HG03097 (cell line): ENCODE data around the gene SETD5.

Source experiments
- ATAC-seq: cut with Tn5 transposase; IDR thresholded peaks from one replicate; pipeline ENCODE4 v1.9.1; 2021; ENCODE audit not compliant: unreplicated experiment, low FRiP score

SETD5 gene

DNA sequence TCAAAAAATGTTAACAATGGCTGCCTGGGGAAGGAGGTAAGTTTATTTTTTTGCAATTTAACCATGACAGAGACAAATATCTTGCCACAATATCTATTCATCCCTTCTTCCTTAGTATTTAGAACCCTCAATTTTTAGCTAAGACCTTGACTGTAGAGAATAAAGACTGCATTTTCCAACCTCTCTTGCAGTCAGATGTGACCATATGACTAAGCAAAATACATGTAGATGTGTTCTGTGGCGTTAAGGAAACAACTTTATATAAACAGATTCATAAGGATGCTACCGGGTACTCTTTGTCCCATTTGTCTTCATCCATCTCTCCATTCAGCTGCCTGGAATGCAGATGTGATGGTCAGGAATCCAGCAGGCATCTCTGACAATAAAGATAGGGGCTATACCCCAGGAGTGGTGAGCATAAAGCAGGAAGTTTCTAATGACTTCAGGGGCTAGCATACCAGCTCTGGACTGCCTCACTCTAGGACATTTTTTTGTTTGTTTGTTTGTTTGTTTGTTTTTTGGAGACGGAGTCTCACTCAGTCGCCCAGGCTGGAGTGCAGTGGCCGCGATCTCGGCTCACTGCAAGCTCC, 115.1 kb downstream of the SETD5 start:
- ATAC-seq = no peak

DNA sequence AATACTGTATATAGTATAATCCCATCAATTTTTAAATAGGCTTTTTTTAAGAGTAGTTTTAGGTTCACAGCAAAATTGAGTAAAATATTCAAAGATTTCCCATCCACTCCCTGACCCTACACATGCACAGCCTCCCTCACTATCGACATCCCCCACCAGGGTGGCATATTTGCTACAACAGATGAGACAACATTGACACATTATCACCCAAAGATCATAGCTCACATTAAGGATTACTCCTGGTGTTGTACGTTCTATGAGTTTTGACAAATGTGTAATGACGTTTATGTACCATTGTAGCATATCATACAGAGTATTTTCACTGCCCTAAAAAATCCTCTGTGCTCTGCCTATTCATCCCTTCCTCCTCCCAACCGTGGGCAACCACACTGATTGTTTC, 116.9 kb downstream of the SETD5 start:
- no peak for ATAC-seq

DNA sequence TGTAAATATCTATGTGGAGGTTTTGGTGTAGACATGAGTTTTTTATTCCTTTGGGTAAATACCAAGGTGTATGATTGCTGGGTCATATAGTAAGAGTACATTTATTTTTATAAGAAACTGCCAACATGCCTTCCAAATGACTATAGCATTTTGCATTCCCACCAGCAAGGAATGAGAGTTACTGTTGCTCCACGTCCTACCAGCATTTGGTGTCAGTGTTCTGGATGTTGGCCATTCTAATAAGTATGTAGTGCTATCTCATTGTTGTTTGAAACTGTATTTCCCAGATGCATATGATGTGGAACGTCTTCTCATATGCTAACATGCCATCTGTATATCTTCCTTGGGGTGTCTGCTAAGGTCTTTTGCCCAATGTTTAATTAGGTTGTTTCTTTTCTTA, 117.5 kb downstream of the SETD5 start:
- ATAC-seq = no peak

DNA sequence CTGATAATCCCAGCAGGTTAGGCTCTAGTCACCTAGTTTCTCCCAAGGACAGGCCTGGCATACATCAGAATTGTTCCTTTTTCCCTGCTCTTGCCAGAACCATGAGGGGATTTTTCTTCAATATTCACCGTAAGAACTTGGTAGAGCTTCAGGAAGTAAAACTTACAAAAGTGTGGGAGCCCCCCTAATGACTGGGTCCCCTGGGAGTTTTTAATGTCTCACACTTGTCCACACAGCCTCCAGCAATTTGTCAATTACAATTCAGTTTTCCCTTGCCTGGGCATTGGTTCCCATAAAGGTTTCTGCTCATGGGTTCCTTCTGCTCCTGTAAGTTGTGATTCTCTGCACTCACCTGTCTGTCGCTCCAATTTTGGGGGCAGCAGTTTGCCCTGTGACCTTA, 127.7 kb downstream of the SETD5 start:
- ATAC-seq = no peak
